ENCODE results near the gene BOC. TPM values are rescaled to one million over a fixed set of nuclear protein-coding genes. Genes with fewer than 3 reads are reported as not detected.

BOC gene
- total and polyA plus RNA-seq, 2 of the 8 experiments (the other 6 are each of a cell fraction or from before 2014, with no cell fraction given): 6.9 to 9.3 TPM

DNA sequence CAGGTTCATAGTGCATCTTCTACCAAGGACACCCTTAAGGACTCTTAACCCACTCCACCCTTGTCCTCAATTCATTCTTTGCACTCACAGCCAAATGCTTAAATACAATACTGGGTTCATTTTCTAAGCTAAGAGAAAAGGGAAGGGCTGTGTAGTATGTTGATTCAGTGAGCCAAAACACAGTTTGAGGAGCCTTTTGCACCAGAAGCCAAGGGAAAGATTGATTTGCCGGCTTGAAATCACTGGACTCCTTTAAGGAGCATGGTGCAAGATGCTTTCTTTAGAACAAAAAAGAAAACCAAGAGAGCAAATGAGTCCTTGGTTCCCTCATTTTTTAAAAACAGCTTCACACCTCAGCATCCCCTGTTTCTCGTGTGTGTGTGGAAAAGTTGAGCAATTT is 47.8 kb downstream of the BOC start:
- CTCF ChIA-PET (ENCODE audit: partially characterized antibody): interaction anchor here (0.5 to 5.6 kb wide), 16 partner anchors 9 to 225 kb away, joined by 3 to 63 read pairs (median 4); no protein-coding TSS in a partner anchor
- Histone ChIP-seq H2BK20ac (ENCODE audit: low read length) (no peak overlapping the region), H2BK15ac (ENCODE audit: low read length) (no peak overlapping the region), H2BK5ac (ENCODE audit: low read depth, low read length) (no peak overlapping the region), H3K9ac (replicated peaks in 1 of 4; ENCODE audit: extremely low read depth in 1 of 4, low read depth in 3 of 4, low read length in 3 of 4) (no peak overlapping the region), H3K27me3 (replicated peaks in 1 of 4; ENCODE audit: control insufficient read depth in 3 of 4, extremely low read depth in 1 of 4, insufficient read depth in 3 of 4, low read length in 3 of 4) (no peaks in the 10 kb centered on the region), H3K79me2 (ENCODE audit: control insufficient read depth in 1 of 2, insufficient read depth in 2 of 2, low read length in 2 of 2) (no peaks in the 10 kb centered on the region), H4K20me1 (replicated peaks in 1 of 2; ENCODE audit: control insufficient read depth in 1 of 2, insufficient read depth in 2 of 2, low read length in 2 of 2) (peaks cover 0 to 2% of the 10 kb centered on the region in 2 experiments), H3K23ac (ENCODE audit: insufficient read length) (no peak overlapping the region), H4K8ac (ENCODE audit: extremely low read depth, insufficient read depth, low read length) (no peak overlapping the region), H3K23me2 (ENCODE audit: low read depth, low read length) (no peaks in the 10 kb centered on the region), H2AFZ (ENCODE audit: low read length) (no peak overlapping the region), H3K4me3 (ENCODE audit: extremely low read depth in 1 of 4, insufficient read depth in 2 of 4, low read depth in 3 of 4, low read length in 4 of 4) (no peak overlapping the region), H3K4ac (replicated peaks; ENCODE audit: insufficient read length, low read depth, low read length) (no peak overlapping the region), H2BK120ac (replicated peaks; ENCODE audit: low read depth, low read length) (no peak overlapping the region), H3K79me1 (ENCODE audit: low read depth, low read length) (no peaks in the 10 kb centered on the region), H2BK12ac (ENCODE audit: low read depth, low read length) (no peak overlapping the region), H3K4me2 (ENCODE audit: insufficient read depth in 1 of 2, low read depth in 2 of 2, low read length in 2 of 2) (no peak overlapping the region), H3K14ac (ENCODE audit: insufficient read length) (no peak overlapping the region), H3K4me1 (replicated peaks in 1 of 4; ENCODE audit: control insufficient read depth in 3 of 4, insufficient read depth in 4 of 4, low read length in 3 of 4) (peaks cover 0 to 19% (median 9%) of the 10 kb centered on the region in 4 experiments), H4K5ac (ENCODE audit: insufficient read length, low read depth, low read length) (no peak overlapping the region), H3K9me3 (ENCODE audit: insufficient read depth in 2 of 2, low read depth in 1 of 2, low read length in 1 of 2) (no peaks in the 10 kb centered on the region), H2AK5ac (ENCODE audit: low read depth, low read length) (no peak overlapping the region), H3K18ac (ENCODE audit: extremely low read depth, low read length) (no peak overlapping the region), H3K56ac (replicated peaks; ENCODE audit: insufficient read length, low read depth, low read length) (no peak overlapping the region), H4K91ac (replicated peaks; ENCODE audit: insufficient read length, low read length) (no peak overlapping the region), H3K36me3 (ENCODE audit: control insufficient read depth in 2 of 4, insufficient read depth in 4 of 4, low read length in 3 of 4) (no peaks in the 10 kb centered on the region), H3K27ac (ENCODE audit: low read depth, low read length) (no peak overlapping the region)
- TF ChIP-seq POU5F1 (IDR thresholded peaks at IDR 0.05; ENCODE audit: low read depth, low read length) (no peak), SP4 (IDR thresholded peaks at IDR 0.05; ENCODE audit: low read length) (no peak), EGR1 (IDR thresholded peaks at IDR 0.05; ENCODE audit: borderline replicate concordance, low read depth, low read length) (no peak), KDM1A (IDR thresholded peaks at IDR 0.05; ENCODE audit: borderline replicate concordance, low read length) (no peak), YY1 (IDR thresholded peaks at IDR 0.05; ENCODE audit: low read depth, low read length) (no peak), POLR2A (IDR thresholded peaks at IDR 0.05; ENCODE audit: control extremely low read depth in 1 of 2, low read depth in 2 of 2, low read length in 2 of 2) (no peak), TEAD4 (IDR thresholded peaks at IDR 0.05; ENCODE audit: low read depth, low read length) (no peak), CBX8 (IDR thresholded peaks at IDR 0.05; ENCODE audit: borderline replicate concordance, low read depth, low read length) (no peak), JUND (IDR thresholded peaks at IDR 0.05; ENCODE audit: low read length) (no peak), TAF1 (IDR thresholded peaks at IDR 0.05; ENCODE audit: low read depth, low read length) (no peak)
- FAIRE-seq (no peak), DNase-seq (ENCODE audit: low read depth in 1 of 2, low spot score in 2 of 2) (no peak)
- POLR2A ChIA-PET (ENCODE audit: partially characterized antibody): interaction anchor here (0.6 to 1.3 kb wide), 2 partner anchors 11 to 258 kb away, joined by 3 to 4 read pairs; no protein-coding TSS in a partner anchor
- WGBS, 2 experiments (ENCODE audit: extremely low coverage in 1 of 2, insufficient coverage in 1 of 2, insufficient read length in 1 of 2, insufficient replicate concordance in 2 of 2, low coverage in 1 of 2, low lambda C conversion rate in 2 of 2, missing lambda C conversion rate in 1 of 2): 88% methylated on average over 2 of the region's 2 CpGs; no CpG with 5 or more reads in 1 of the 2 experiments
